GM19023 (cell line): Measurements from ENCODE around the gene GPR35.
"Not testable (repeated sequence)": the region's sequence is repeated elsewhere in the genome, so short reads cannot be mapped to it uniquely, and the experiment has no call there.

Experiments
- ATAC-seq: cut with Tn5 transposase; IDR thresholded peaks from one replicate; pipeline ENCODE4 v1.9.1; 2021; ENCODE audit warnings: mild to moderate bottlenecking, moderate library complexity; ENCODE audit not compliant: unreplicated experiment

Gene GPR35

DNA sequence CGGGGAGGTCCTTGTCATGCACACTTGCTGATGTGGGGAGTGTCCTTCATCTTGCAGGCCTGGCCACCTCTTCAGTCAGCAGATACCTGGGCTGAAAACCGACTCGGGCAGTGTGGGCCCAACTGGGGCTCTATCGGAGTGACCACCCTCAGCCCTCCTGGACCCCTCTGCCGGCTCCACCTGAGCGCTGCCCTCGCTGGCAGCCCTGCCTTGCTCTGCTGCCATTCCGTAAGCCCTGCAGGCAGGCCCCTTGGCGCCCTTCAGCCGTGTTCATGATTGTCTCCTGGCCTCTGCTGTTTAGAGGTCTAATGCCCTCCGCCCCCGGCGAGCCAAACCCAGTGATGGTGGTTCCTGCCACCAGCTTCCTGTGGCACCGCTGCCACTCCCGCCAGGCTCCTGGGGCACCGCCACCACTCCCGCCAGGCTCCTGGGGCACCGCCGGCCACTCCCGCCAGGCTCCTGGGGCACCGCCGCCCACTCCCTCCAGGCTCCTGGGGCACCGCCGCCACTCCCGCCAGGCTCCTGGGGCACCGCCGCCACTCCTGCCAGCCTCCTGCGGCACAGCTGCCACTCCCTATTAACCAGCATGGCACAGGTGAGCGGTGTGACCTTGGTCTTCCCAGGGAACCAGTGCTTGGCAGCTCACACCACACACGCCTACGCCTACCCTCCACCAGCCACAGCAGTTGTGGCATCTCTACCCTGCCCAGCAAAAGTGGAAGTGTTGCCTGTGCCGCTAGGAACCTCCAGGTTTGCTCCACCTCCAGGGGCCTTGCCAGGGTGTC is 22.8 kb upstream of the GPR35 start:
- no peak for ATAC-seq

DNA sequence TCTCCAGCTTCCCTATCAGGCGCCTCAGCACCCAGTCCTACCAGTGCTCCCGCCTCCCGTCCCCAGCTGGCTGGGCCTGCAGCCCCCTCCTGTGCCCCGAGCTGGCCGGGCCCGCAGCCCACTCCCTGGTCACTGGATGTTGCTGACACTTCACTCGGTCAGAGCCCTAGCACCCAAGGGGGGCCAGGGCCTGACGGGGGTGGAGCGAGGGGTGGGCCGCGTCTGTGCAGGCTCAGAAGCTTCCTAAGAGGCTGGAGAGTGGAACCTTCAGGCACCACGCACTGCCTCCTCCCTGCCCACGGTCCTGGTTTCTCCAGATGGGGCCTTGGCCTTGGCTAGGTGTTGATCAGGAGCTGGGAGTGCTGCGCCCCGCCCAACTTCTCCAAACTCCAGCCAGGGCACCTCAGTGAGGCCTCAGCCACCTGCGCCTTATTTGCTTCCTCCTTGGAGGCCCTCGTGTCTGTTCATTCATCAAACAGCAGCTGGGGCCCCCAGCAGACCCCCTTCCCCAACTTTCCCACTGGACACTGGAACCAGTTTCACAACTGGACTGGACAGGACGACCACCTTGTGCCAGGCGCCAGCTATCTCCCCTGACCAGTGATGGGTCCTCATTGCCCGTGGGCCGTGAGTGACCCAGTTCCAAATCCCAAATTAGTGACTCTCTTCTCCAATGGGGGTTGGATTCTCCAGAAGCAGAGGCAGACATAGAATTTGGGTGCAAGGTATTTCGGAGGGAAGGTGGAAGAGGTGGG is 22.0 kb upstream of the GPR35 start:
- no peak for ATAC-seq

DNA sequence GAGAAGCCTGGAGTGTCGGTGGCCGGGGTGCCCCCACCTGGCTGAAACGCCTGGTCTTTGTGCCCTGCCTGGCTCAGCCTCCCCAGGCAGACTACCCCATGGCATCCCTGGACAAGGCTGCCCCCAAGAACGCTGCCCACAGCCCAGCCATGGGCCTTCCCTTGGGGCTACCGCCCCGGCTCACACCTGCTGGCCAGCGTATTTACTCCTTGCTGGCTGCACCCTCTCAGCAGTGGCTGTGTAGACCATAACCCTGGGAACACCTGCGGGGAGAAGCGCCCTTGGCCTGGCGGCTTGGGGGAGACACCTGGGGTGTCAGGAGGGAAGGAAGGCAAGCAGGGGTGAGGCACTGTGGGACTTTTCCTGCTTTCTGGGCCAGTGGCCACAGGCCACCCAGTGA is 21.4 kb upstream of the GPR35 start:
- no peak for ATAC-seq

DNA sequence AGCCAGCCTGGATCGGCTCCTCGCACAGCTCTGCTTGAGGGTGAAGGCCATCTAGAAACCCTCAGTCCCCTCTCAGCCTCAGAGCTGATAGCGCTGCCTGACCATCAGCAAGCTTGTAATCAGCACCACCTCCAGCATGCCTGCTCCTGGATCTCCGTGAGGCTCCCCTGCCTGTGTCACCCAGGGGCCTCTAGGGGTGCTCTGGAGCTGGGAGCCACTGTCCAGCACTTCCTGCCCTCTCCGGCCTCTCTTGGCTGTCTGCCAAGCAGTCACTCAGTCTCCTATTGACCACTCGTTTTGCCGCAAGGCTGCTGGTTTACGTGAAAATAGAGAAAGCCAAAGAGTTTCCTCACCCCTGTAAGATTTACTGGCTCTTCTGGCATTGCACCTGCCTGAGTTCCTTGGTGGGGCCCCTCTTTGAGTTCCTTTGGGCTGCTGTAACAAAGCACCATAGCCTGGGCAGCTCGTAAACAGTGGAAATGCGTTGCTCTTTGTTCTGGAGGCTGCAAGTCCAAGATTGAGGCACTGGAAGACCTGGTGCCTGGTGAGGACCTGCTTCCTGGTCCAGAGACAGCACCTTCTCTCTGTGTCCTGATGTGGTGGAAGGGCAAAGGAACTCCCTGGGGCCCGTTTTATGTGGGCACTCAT is 20.9 kb upstream of the GPR35 start:
- no peak for ATAC-seq

DNA sequence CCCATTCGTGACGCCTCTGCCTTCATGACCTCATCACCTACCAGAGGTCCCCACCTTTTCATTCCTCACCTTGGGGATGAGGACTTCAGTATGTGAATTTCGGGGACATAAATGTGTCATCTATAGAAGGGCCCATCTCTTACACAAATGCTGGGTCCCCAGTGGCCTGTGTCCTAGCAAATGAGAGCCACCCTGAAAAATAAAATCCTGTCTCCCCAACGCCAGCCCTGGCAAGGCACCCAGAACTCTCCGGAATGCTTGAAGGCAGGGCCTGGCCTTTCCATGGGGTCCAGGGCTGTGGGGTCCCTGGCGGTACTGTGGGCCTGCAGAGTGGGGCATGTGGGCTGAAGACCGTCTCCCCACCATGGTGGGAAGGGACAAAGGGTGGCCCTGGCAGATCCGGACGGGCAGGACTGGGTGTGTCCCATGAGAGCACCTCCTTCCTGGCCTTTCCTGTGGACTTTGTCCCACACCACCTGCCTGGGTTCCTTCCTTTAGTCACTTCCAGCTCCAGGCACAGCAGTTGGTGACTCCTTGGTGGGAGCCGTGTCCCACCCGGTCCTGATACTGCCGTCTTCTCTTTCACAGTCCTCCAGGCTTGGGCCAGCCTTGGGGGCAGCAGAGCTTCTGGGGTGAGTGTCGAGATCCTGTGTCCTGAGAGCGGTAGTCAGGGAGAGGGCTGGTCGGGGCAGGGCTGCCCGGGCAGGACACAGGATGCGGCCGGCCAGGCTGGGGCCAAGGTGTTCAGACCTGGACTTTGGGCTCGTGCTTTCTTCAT is 20.2 kb upstream of the GPR35 start:
- ATAC-seq: no peak

DNA sequence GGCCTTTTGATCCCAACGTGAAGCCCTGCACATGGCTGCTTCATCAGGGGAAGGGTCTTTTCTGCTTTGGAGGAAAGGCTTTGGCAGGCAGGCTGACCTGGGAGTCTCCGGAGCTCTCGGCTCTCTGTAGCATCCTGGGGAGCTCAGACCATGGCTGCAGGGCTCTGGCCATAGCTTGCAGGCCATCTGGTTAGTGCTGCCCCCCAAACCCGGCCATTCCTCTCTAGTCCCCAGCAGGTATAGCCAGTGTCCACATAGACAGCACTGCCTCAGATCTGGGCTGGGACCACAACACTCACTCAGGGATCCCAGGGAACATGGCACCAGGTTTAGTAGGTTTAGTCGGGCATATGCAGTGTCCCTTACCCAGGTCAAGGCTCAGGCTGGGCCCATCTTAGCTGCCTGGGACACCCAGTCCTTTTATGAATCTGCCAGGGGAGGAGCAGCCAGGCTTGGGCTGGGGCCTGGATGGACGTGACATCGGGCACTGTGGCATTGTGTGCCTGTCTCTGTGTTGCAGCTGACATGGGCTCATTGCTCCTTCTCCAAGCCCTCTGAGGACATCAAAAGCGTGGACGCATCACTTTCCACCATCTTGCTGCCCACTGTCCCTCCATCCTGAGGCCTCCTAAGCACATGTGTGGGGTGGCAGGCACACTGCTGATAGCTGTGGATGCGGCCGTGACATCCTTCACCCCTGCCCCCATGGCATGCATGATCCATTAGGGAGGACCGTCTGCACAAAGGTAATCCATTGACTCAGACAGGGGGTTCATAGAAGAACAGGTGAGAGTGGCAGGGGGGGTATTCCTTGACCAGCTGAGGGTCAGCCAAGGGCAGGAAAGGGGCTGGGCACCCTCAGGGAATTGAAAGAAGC is 19.2 kb upstream of the GPR35 start:
- no peak for ATAC-seq

DNA sequence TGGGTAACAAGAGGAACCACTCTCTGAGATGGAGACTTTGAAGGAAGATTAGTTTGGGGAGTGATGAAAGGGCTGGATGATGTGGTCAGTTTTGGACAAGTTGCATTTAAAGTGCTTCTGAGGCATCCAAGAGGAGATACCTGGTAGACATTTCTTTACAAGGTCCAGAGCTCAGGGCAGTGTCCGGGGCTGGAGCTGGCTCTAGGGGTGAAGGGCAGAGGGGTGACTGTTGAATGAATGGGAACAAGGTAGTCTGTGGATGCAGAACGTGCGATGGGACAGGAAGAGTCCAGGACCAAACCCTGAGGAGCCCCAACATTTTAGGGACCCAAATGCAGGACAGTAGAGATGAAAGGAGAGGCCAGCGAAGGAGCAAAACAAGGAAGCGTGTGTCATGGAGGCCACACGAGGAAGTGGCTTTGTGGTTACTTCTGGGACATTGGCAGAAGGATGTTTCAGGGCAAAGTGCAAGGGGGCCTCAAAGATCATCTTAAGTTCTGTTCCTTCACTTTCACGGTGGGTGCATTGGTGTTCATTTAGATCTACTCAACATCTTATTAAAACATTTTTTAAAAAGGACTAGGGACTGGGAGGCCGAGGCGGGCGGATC is 13.6 kb upstream of the GPR35 start:
- no peak for ATAC-seq

DNA sequence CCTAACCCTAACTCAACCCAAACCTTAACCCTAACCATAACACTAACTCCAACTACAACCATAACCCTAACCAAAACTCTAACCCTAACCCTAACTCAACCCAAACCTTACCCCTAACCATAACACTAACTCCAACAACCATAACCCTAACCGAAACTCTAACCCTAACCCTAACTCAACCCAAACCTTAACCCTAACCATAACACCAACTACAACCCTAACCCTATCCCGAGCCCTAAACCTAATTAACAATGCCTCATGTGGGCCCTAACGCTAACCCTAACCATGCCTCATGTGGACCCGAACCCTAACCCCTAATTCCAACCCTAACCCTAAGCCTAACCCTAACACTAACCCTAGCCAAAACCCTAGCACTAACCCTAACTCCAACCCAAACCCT is 11.5 kb upstream of the GPR35 start:
- no peak for ATAC-seq

DNA sequence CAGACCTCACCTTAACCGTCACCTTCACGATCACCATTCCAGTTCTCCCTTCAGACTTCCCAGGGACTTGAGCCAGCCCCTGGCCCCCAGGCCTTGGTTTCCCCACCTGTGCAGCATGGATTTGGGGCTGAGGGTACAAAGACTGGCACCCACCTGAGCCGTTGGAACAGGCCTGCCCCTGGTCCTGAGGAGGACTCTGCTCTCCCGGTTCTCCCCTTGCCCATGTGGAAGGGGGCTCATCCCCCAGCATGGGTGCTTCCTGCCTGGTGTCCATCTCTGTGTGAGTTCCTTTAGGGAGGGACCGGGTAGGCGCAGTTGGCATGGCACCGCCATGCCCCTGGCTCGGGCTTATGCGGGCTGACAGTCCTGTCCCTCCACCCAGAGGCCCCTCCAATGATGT is 10.9 kb upstream of the GPR35 start:
- ATAC-seq: no peak

DNA sequence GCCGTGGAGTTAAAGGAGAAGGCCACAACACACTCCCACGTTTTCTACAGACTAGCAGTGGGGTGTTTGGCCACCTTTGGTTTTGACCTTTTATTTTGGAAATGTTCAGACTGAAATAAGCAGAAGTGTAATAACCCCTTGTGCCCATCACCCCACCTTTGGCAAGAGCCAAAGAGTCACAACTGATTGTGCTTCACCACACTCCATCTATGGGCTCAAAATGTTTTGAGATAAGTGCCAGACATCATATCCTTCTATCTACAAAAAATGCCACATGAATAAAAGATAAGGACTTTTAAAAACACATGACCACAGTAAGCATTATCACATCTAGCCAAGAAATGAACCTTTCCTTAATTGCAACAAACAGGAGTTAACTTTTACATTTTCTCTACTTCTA is 9.9 kb upstream of the GPR35 start:
- no peak for ATAC-seq

DNA sequence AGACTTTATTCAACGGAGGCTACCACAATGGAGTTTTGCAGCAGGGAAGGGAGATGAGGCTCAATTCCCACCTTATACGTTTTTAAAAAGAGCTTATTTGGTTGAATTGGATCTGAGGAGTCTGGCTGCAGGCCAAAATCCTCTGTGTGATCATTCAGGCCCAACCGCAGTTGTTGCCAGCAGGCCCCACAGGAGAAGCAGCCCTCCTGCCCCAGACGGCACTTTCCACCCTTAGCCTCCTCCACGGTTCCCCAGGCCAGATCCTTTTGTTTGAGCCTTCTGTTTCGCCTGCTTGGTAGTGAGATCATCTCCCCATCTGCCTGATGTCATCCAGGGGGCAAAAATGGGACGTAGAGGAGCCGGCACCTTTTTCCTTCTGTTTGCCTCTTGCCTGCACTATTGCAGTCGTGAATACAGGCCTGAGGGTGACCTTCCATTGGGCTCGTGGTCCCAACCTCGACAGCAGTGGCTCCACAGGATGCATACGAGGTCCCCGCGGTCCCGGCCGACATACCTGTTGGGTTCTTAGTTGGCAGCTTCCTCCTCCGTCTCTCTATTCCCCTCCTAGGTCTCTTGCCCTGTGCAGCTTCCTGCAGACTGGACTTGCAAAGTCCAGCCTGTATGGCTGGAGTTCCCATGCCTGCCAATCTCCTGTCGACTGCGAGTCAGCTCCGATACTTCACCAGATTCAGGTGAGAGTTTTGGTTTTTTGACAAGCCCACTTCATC is 9.3 kb upstream of the GPR35 start:
- ATAC-seq: no peak

DNA sequence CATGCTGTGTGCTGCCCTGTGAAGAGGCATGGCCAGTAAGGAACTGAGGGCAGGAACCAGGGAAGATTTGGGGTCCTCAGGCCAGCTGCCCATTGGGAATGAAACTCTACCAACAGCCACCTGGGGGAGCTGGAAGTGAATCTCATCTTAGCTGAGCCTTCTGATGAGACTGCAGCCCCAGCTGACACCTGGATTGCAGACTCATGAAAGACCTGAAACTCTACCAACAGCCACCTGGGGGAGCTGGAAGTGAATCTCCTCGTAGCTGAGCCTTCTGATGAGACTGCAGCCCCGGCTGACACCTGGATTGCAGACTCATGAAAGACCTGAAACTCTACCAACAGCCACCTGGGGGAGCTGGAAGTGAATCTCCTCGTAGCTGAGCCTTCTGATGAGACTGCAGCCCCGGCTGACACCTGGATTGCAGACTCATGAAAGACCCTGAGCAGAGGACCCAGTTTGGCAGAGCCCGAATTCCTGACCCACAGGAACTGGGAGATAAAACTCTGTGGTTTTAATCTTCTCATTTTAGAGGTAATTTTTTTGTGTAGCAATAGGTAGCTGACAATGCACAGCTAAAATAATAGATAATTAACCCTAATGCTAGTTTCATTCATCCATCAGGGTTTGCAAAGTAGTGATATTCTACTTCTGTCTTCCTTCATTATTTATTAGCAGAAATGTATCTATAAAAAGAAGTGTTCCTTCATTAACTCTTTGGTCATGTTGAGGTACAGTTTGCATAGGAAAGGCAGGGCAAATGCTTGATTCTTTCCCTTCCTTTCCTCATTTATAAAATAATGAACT is 8.2 kb upstream of the GPR35 start:
- not testable (repeated sequence) for ATAC-seq

DNA sequence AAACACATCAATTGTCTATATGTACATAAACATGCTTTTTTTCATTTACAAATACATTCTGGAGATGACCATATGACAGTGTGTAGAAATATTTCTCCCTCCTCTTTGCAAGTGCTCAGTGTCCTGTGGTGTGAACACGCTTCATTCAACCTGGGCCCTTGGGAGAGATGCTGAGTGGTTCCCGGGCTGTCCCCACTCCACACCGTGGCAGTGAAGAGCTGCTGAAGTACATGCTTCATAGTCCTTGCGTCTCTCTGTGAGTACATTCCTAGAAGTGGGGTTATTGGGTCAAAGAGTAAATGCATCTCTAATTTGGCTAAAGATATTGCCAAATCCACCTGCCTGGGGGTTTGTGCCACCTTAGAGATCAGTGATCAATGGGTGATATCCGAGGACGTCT is 6.5 kb upstream of the GPR35 start:
- ATAC-seq: no peak

DNA sequence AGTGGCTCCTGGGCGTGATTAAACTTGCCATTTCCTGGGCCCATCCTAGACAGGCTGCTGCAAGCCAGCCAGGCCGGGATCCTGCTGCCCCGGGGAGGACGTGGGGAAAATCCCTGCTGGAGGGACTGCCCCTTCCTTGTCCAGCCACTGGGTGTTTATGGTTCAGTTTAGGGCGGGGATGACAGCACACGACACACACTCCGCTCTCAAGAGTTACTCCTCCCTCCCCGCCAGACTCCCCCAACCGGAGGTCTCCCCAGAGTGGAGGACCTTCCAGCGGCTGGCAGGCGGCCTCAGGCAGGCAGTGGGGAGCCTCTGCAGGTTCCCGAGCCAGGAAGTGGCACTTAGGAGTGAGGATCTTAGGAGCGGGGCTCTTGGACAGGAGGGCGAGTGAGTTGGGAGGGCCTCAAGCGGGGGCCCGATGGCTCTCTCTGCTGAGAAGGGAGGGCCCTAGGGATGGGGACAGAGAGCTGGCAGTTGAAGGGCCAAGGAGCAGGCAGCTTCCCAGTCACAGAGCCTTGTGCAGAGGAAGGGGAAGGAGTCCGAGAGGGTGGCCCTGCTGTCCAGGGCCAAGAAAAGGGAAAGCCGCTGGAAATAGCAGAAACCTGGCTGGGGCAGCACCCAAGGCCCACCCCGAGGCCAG is 5.7 kb upstream of the GPR35 start:
- no peak for ATAC-seq

DNA sequence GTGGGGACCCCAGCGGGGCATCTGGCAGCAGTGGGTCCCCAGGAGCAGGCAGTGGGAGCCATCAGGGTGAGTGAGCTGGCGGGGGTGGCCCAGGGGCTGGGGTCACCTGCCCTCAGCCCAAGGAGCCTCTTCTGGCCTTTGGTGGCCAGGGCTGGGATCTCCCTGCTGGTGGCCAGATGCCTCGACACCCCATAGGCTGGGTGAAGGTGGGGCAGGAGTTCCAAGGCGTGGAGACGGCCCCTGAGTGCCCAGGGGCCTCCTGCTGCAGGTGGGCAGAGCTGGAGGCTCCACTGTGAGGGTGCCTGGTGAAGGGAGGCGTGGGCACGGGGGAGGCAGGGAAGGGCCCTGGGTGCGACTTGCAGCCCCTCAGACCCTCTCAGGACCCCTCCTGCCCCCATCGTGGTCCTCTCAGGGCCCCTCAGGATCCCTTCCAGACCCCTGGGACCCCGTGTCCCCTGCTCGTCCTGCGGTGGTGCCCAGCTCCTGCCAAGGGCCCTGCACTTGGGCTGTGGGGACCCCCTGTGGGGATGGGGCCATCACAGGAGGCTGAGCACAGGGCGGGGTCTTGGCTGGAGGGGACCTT is 5.0 kb upstream of the GPR35 start:
- ATAC-seq: no peak

DNA sequence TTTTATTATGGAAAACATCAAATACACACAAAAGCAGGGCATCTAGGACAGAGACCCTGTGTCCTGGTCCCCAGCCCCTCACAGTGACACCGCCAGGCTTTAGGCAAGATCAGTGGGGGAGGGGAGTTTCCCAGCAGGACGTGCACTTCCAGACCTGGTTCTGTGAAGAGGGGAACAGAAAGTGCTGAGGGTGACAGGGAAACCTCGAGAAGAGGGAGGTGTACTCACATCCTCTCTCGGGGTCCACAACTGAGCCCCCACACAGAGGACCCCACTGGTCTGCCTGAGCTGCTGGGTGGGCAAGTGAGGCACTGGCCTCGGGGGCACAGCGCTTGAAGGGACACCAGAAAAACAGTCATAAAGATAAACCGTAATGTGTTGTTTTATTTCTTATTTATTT is 4.4 kb upstream of the GPR35 start:
- no peak for ATAC-seq

DNA sequence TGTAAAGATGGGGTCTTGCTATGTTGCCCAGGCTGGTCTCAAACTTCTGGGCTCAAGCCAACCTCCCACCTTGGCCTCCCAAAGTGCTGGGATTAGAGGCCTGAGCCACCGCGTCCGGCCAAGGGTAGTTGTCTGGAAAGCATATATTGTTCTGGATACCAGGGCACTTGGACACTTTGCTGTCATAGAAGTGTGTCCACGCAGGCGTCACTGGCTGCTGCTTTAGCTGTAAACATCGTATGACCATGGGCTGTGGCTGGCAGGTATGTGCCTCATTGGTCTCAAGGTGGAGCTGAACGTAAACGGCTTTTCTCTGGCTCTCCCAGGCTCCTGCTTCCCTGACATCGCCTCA is 3.2 kb upstream of the GPR35 start:
- no peak for ATAC-seq
